ENCODE data around the gene MAPK8IP3. TPM values are rescaled to one million over a fixed set of nuclear protein-coding genes. Genes with fewer than 3 reads are reported as not detected.
A peak's percentile ranks its signal among the peaks of the same experiment; 100 is the strongest.

Gene MAPK8IP3
- total RNA-seq, 2 experiments from 2014 or later: 93.4 to 96.8 TPM

- no peak for DNase-seq
- peaks cover 24% of the 10 kb centered on the region for H3K4me1 Mint-ChIP-seq
- H3K27me3 Mint-ChIP-seq: no peaks in the 10 kb centered on the region
- peaks cover 15% of the 10 kb centered on the region for H3K36me3 Mint-ChIP-seq (ENCODE audit: low read depth)
- no peak overlapping the region for H3K4me3 Mint-ChIP-seq
- H3K9me3 Mint-ChIP-seq: no peaks in the 10 kb centered on the region
- POLR2A ChIA-PET: no interaction called here
- CTCF ChIA-PET: no interaction called here
- no peak overlapping the region for H3K27ac Mint-ChIP-seq
Measured at GRCh38 chr16:1754204-1754603, 48.2 kb downstream of the MAPK8IP3 start.

DNA sequence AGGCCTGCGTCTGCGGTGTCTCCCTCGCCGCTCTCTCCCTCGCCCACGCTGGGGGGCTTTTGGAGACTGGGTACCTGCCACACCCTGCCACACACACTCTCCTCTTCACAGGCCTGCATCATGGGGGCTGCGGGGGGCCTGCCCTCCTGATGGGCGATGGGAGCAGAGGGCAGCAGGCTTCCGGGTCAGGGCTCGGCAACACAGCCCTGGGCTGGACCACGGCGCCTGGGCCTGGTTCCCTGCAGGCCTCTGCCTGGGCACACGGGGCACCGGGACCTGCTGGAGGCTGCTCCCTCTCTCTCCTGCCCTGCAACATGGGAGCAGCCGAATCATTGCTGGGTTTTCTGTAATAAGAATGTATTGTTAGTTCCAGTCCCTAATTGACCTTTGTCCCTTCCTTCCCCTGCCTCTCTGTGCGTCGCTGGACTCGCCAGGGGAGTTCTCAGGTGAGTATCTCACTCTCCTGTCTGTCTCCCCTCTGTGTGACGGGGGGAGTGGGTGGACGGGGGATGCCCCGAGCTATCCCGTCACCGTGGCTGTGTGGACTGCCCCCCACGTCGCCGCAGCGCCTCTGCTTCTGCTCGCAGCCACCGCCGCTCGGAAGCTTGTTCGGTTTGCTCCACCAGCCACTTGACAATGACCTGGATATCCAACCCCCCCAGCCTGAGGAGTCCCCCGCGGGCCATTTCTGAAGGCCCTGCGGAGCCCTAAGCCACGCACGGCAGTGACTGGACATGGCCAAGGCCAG is 51.9 kb downstream of the MAPK8IP3 start:
- ChIA-PET CTCF (no interaction called here), POLR2A (no interaction called here)
- DNase-seq: no peak
- no peak overlapping the region for H3K4me3 Mint-ChIP-seq
- H3K27me3 Mint-ChIP-seq: no peaks in the 10 kb centered on the region
- H3K27ac Mint-ChIP-seq: peak overlapping the region; percentile 83
- peaks cover 12% of the 10 kb centered on the region for H3K36me3 Mint-ChIP-seq (ENCODE audit: low read depth)
- H3K4me1 Mint-ChIP-seq: peaks cover 24% of the 10 kb centered on the region
- no peaks in the 10 kb centered on the region for H3K9me3 Mint-ChIP-seq

- Mint-ChIP-seq H3K27me3 (no peaks in the 10 kb centered on the region), H3K36me3 (ENCODE audit: low read depth) (peaks cover 10% of the 10 kb centered on the region), H3K27ac (peak overlapping the region; percentile 26), H3K9me3 (no peaks in the 10 kb centered on the region), H3K4me1 (peaks cover 24% of the 10 kb centered on the region), H3K4me3 (no peak overlapping the region)
- no peak for DNase-seq
- ChIA-PET POLR2A (no interaction called here), CTCF (no interaction called here)
Measured at GRCh38 chr16:1758923-1759322, 52.9 kb downstream of the MAPK8IP3 start.

- Mint-ChIP-seq H3K36me3 (ENCODE audit: low read depth) (peaks cover 10% of the 10 kb centered on the region), H3K27me3 (no peaks in the 10 kb centered on the region), H3K27ac (no peak overlapping the region), H3K4me3 (no peak overlapping the region), H3K9me3 (no peaks in the 10 kb centered on the region), H3K4me1 (peaks cover 24% of the 10 kb centered on the region)
- CTCF ChIA-PET: no interaction called here
- POLR2A ChIA-PET: interaction anchor here (1.3 kb wide), 1 partner anchor 13 kb away, joined by 10 read pairs; the partner anchor contains the start of genes EME2, MRPS34 and NME3
- no peak for DNase-seq
Measured at GRCh38 chr16:1759511-1759910, 53.5 kb downstream of the MAPK8IP3 start.

DNA sequence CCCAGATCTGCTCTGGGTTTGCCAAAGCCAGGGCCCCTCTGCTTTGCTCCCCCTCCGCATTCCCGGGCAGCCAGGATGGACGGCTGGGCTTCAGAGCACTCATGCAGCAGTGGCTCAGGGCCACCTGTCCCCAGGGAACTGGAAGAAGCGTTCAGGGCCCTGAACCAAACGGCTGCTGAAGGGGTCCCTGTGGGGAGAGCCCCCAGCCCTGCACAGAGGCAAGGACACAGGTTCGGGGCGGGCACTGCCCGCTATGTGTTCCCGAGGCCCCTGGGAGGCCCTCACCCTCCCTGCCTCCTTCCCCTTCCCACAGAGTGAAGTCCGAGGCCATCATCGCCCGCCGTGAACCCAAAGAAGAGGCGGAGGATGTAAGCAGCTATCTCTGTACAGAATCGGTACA is 54.9 kb downstream of the MAPK8IP3 start:
- CTCF ChIA-PET: no interaction called here
- Mint-ChIP-seq H3K27ac (no peak overlapping the region), H3K36me3 (ENCODE audit: low read depth) (peaks cover 7% of the 10 kb centered on the region), H3K4me1 (peaks cover 20% of the 10 kb centered on the region), H3K9me3 (no peaks in the 10 kb centered on the region), H3K27me3 (no peaks in the 10 kb centered on the region), H3K4me3 (no peak overlapping the region)
- no peak for DNase-seq
- POLR2A ChIA-PET: interaction anchor here (1.3 kb wide), 1 partner anchor 12 kb away, joined by 10 read pairs; the partner anchor contains the start of genes EME2, MRPS34 and NME3

DNA sequence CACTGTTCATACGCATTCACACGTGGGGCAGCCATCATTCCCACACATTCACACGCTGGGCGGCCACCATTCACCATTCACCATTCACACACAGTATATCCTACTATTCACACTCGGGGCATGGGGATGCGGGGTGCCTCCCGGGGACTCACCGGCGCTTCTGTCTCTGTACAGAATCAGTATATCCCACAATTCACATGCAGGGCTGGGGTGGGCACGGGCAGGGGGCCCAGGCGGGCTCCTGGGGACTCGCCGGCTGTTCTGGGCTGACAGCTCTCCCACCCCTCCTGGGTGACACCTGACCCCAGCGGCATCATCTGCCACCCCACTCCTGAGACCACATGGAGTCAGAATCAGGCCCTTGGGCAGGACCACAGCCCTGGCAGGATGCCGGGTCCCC is 55.8 kb downstream of the MAPK8IP3 start:
- ChIA-PET POLR2A (no interaction called here), CTCF (no interaction called here)
- Mint-ChIP-seq H3K4me1 (peaks cover 17% of the 10 kb centered on the region), H3K36me3 (ENCODE audit: low read depth) (peaks cover 7% of the 10 kb centered on the region), H3K27me3 (no peaks in the 10 kb centered on the region), H3K9me3 (no peaks in the 10 kb centered on the region), H3K4me3 (no peak overlapping the region), H3K27ac (no peak overlapping the region)
- no peak for DNase-seq

DNA sequence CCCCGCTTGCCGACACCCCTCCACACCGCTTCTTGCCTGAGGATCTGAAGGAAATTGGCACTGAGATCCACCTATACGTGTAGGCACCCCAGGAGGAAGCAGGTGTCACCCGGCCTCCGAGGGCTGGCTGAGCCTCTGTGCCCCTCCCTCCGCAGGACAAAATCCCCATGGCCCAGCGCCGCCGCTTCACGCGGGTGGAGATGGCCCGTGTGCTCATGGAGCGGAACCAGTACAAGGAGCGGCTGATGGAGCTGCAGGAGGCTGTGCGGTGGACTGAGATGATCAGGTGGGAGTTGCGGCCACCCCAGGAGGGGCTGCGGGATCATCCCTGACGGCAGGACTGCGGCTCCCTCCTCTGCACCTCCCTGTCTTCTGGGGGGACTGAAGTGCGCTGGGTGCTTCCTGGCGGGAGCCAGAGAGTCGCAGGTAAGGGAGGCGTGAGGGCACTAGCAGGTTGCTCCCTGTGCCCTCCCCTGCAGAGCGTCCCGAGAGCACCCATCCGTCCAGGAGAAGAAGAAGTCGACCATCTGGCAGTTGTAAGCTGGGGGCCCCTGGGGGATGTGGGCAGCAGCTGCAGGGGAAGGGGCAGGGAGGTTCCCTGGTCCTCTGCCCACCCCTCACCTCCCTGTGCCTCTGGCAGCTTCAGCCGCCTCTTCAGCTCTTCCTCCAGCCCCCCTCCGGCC is 56.3 kb downstream of the MAPK8IP3 start:
- POLR2A ChIA-PET: no interaction called here
- CTCF ChIA-PET: no interaction called here

GRCh38 chr16:1762879-1763520 is 57.0 kb downstream of the MAPK8IP3 start:
- CTCF ChIA-PET: no interaction called here

More for the DNA sequence above, 56.3 kb downstream of the MAPK8IP3 start:
- H3K4me3 Mint-ChIP-seq: no peak overlapping the region
- H3K4me1 Mint-ChIP-seq: peaks cover 11% of the 10 kb centered on the region
- no peaks in the 10 kb centered on the region for H3K9me3 Mint-ChIP-seq
- no peaks in the 10 kb centered on the region for H3K27me3 Mint-ChIP-seq
- peaks cover 10% of the 10 kb centered on the region for H3K36me3 Mint-ChIP-seq (ENCODE audit: low read depth)
- H3K27ac Mint-ChIP-seq: no peak overlapping the region
- DNase-seq: no peak

GRCh38 chr16:1763521-1764511 is 57.8 kb downstream of the MAPK8IP3 start:
- ChIA-PET POLR2A (interaction anchor here (1.6 kb wide), 1 partner anchor 10 kb away, joined by 5 read pairs; no protein-coding TSS in a partner anchor), CTCF (no interaction called here)
- H3K4me1 Mint-ChIP-seq: peaks cover under 1% of the 10 kb centered on the region
- no peak overlapping the region for H3K4me3 Mint-ChIP-seq
- H3K9me3 Mint-ChIP-seq: no peaks in the 10 kb centered on the region
- no peak for DNase-seq
- H3K27me3 Mint-ChIP-seq: no peaks in the 10 kb centered on the region
- no peak overlapping the region for H3K27ac Mint-ChIP-seq
- peaks cover 14% of the 10 kb centered on the region for H3K36me3 Mint-ChIP-seq (ENCODE audit: low read depth)

More at GRCh38 chr16:1762879-1763520, 57.0 kb downstream of the MAPK8IP3 start:
- Mint-ChIP-seq H3K9me3 (no peaks in the 10 kb centered on the region), H3K27me3 (no peaks in the 10 kb centered on the region), H3K4me3 (no peak overlapping the region), H3K4me1 (peaks cover 4% of the 10 kb centered on the region), H3K27ac (no peak overlapping the region), H3K36me3 (ENCODE audit: low read depth) (peaks cover 12% of the 10 kb centered on the region)
- no peak for DNase-seq
- POLR2A ChIA-PET: no interaction called here

DNA sequence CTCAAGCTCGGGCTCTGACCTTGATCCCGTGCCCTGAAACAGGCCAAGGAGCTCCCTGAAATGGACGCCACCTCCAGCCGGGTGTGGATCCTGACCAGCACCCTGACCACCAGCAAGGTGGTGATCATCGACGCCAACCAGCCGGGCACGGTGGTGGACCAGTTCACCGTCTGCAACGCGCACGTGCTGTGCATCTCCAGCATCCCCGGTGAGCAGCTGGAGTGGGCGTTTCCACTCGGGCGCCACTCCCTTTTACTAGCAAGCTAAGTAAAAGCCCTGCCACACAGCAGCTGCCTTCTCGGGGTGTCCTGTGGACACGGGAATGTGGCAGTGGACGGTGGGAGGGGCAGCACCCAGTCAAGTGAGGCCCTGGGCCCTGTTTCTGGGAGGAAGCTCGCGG is 59.0 kb downstream of the MAPK8IP3 start:
- DNase-seq: no peak
- Mint-ChIP-seq H3K4me3 (no peak overlapping the region), H3K36me3 (ENCODE audit: low read depth) (peaks cover 14% of the 10 kb centered on the region), H3K9me3 (no peaks in the 10 kb centered on the region), H3K27me3 (no peaks in the 10 kb centered on the region), H3K27ac (no peak overlapping the region), H3K4me1 (peaks cover 1% of the 10 kb centered on the region)
- POLR2A ChIA-PET: interaction anchor here (0.9 to 1.7 kb wide), 6 partner anchors 8 to 154 kb away, joined by 3 to 8 read pairs (median 4); partner anchors contain the start of genes IFT140, JPT2, NUBP2 and SPSB3
- CTCF ChIA-PET: interaction anchor here (0.7 kb wide), 1 partner anchor 57 kb away, joined by 3 read pairs; no protein-coding TSS in a partner anchor

DNA sequence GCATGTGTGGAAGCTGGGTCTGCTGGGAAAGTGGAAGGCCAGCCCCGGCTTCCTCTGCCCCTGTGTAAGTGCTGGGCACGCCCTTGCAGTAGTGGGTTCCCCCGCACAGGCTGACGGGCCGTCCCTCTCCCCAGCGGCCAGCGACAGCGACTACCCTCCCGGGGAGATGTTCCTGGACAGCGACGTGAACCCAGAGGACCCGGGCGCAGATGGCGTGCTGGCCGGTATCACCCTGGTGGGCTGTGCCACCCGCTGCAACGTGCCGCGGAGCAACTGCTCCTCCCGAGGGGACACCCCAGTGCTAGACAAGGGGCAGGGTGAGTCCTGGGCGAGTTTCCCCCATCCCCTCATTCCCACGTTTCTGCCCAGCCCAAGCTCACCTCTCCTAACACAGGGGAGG is 59.8 kb downstream of the MAPK8IP3 start:
- ChIA-PET POLR2A (interaction anchor here (0.9 to 1.7 kb wide), 6 partner anchors 8 to 154 kb away, joined by 3 to 8 read pairs (median 4); partner anchors contain the start of genes IFT140, JPT2, NUBP2 and SPSB3), CTCF (no interaction called here)
- no peak for DNase-seq
- H3K9me3 Mint-ChIP-seq: no peaks in the 10 kb centered on the region
- H3K27me3 Mint-ChIP-seq: no peaks in the 10 kb centered on the region
- H3K27ac Mint-ChIP-seq: no peak overlapping the region
- no peak overlapping the region for H3K4me3 Mint-ChIP-seq
- H3K36me3 Mint-ChIP-seq (ENCODE audit: low read depth): peaks cover 17% of the 10 kb centered on the region
- peaks cover 4% of the 10 kb centered on the region for H3K4me1 Mint-ChIP-seq

- Mint-ChIP-seq H3K36me3 (ENCODE audit: low read depth) (peaks cover 14% of the 10 kb centered on the region), H3K27ac (no peak overlapping the region), H3K4me3 (no peak overlapping the region), H3K9me3 (no peaks in the 10 kb centered on the region), H3K27me3 (no peaks in the 10 kb centered on the region), H3K4me1 (peaks cover 4% of the 10 kb centered on the region)
- ChIA-PET POLR2A (interaction anchor here (1.0 to 1.7 kb wide), 2 partner anchors 88 to 155 kb away, joined by 3 to 4 read pairs; partner anchors contain the start of genes IFT140 and JPT2), CTCF (no interaction called here)
- no peak for DNase-seq
Measured at GRCh38 chr16:1766231-1766630, 60.2 kb downstream of the MAPK8IP3 start.

All from activated CD4-positive, alpha-beta memory T cell treated with anti-CD3 and anti-CD28 coated beads, Interleukin-2, amount 10 ng/mL, durations not matched to agents 7 days and 5 days (primary cell).